IMR-90 (cell line): Measurements from ENCODE around the gene MLXIPL. TPM values are rescaled to one million over a fixed set of nuclear protein-coding genes. Genes with fewer than 3 reads are reported as not detected.

ENCODE experiments used
- ATAC-seq: fragments of 200-7000 bp; cut with Tn5 transposase; 2 replicates; pipeline ENCODE4 v1.9.1; 2020; ENCODE audit warnings: low read depth, mild to moderate bottlenecking, moderate library complexity
- BruUV-seq: library from RNA; stranded (reverse); fragments of 400-500 nt; replicated peaks from 2 replicates; lab custom pipeline; 2021; lab: Mats Ljungman, UMichigan
- CTCF ChIA-PET: fragments of 300-600 bp; formaldehyde crosslinking; extraction: SDS; loops from one replicate; lab custom pipeline; 2021; ENCODE audit warnings: antibody characterized with exemption; lab: Yijun Ruan, JAX
- POLR2A ChIA-PET: fragments of 300-600 bp; sonication (Branson Sonifier 250); formaldehyde crosslinking; loops from one replicate; lab custom pipeline; 2022; ENCODE audit warnings: antibody characterized with exemption; ENCODE audit not compliant: unreplicated experiment; lab: Charles Lee
- DNase-seq: peaks from one replicate; pipeline ENCODE4 v3.0.0; 2013
- H2AFZ ChIP-seq: replicated peaks from 2 replicates; pipeline ENCODE3; 2013; ENCODE audit warnings: low read length, mild to moderate bottlenecking; ENCODE audit not compliant: poor library complexity
- H2AK5ac ChIP-seq: 2 replicates; pipeline ENCODE4 v1.6.1; 2013; ENCODE audit warnings: low read depth, low read length, inconsistent platforms
- H2AK9ac ChIP-seq: replicated peaks from 2 replicates; pipeline ENCODE3; 2013; ENCODE audit warnings: mild to moderate bottlenecking, low read depth, low read length, moderate library complexity; ENCODE audit not compliant: poor library complexity
- H2BK120ac ChIP-seq: 2 replicates; pipeline ENCODE4 v1.6.1; 2013; ENCODE audit warnings: low read depth, low read length, inconsistent platforms
- H2BK15ac ChIP-seq: 3 replicates; pipeline ENCODE4 v1.6.1; 2013; ENCODE audit warnings: low read depth, low read length, inconsistent platforms
- H2BK20ac ChIP-seq: 2 replicates; pipeline ENCODE4 v1.6.1; 2013; ENCODE audit warnings: low read depth, mild to moderate bottlenecking, inconsistent platforms, low read length, moderate library complexity
- H2BK5ac ChIP-seq: 2 replicates; pipeline ENCODE4 v1.6.1; 2013; ENCODE audit warnings: mild to moderate bottlenecking, low read depth, low read length, inconsistent platforms; ENCODE audit not compliant: poor library complexity, severe bottlenecking
- H3K14ac ChIP-seq: replicated peaks from 2 replicates; pipeline ENCODE4 v1.6.1; 2013; ENCODE audit warnings: low read depth, low read length, inconsistent platforms
- H3K18ac ChIP-seq: 2 replicates; pipeline ENCODE4 v1.6.1; 2013; ENCODE audit warnings: low read depth, low read length, control low read depth
- H3K23ac ChIP-seq: 2 replicates; pipeline ENCODE4 v1.6.1; 2013; ENCODE audit warnings: low read depth, low read length, inconsistent platforms
- H3K27ac ChIP-seq: 2 replicates; pipeline ENCODE4 v1.5.1; 2013; ENCODE audit warnings: mild to moderate bottlenecking, control low read depth, low read length; ENCODE audit not compliant: insufficient read depth
- H3K27me3 ChIP-seq: 2 replicates; pipeline ENCODE4 v1.6.1; 2013; ENCODE audit warnings: low read length; ENCODE audit not compliant: control insufficient read depth, insufficient read depth
- H3K36me3 ChIP-seq: 2 replicates; pipeline ENCODE4 v1.6.1; 2013; ENCODE audit warnings: low read length, mixed read lengths; ENCODE audit not compliant: control insufficient read depth, insufficient read depth
- H3K4ac ChIP-seq: 2 replicates; pipeline ENCODE4 v1.6.1; 2013; ENCODE audit warnings: low read depth, low read length, inconsistent platforms
- H3K4me1 ChIP-seq: 2 replicates; pipeline ENCODE4 v1.6.1; 2013; ENCODE audit warnings: low read length, mixed read lengths; ENCODE audit not compliant: control insufficient read depth, insufficient read depth
- H3K4me2 ChIP-seq: 2 replicates; pipeline ENCODE4 v1.6.1; 2013; ENCODE audit warnings: low read depth, mild to moderate bottlenecking, control low read depth, low read length, moderate library complexity
- H3K4me3 ChIP-seq: 2 replicates; pipeline ENCODE4 v1.5.1; 2013; ENCODE audit warnings: low read depth, mild to moderate bottlenecking, control low read depth, low read length, moderate library complexity; ENCODE audit not compliant: insufficient read depth
- H3K56ac ChIP-seq: 2 replicates; pipeline ENCODE4 v1.6.1; 2013; ENCODE audit warnings: low read length, inconsistent platforms; ENCODE audit not compliant: insufficient read depth; ENCODE audit errors: extremely low read depth
- H3K79me1 ChIP-seq, 2 experiments: 2 replicates each; pipeline ENCODE4 v1.6.1; 2013; ENCODE audit warnings: low read length in 2 of 2, inconsistent platforms in 1 of 2, low read depth in 1 of 2
- H3K9ac ChIP-seq: 2 replicates; pipeline ENCODE4 v1.6.1; 2013; ENCODE audit warnings: low read depth, low read length, control low read depth
- H3K9me1 ChIP-seq: 2 replicates; pipeline ENCODE4 v1.6.1; 2013; ENCODE audit warnings: low read length, inconsistent platforms; ENCODE audit not compliant: insufficient read depth
- H3K9me3 ChIP-seq: 2 replicates; pipeline ENCODE4 v1.6.1; 2013; ENCODE audit warnings: low read length; ENCODE audit not compliant: control insufficient read depth, insufficient read depth
- H4K20me1 ChIP-seq: 2 replicates; pipeline ENCODE4 v1.6.1; 2013; ENCODE audit warnings: low read length, inconsistent platforms; ENCODE audit not compliant: insufficient read depth
- H4K5ac ChIP-seq: 2 replicates; pipeline ENCODE4 v1.6.1; 2013; ENCODE audit warnings: mild to moderate bottlenecking, low read depth, low read length, control low read depth
- H4K8ac ChIP-seq, 2 experiments: 2 replicates each; pipeline ENCODE4 v1.6.1; 2013; ENCODE audit warnings: low read depth in 2 of 2, low read length in 2 of 2, control low read depth in 1 of 2, inconsistent platforms in 1 of 2
- H4K91ac ChIP-seq: 2 replicates; pipeline ENCODE4 v1.6.1; 2013; ENCODE audit warnings: low read depth, low read length, inconsistent platforms; ENCODE audit not compliant: insufficient read depth
- BHLHE40 ChIP-seq: fragments of 150-350 bp; IDR thresholded peaks from 2 replicates; pipeline ENCODE4 v1.6.1; 2016; ENCODE audit warnings: mild to moderate bottlenecking, low read depth, low read length
- CEBPB ChIP-seq: IDR thresholded peaks from 2 replicates; pipeline ENCODE4 v1.6.1; 2012; ENCODE audit warnings: low read depth, low read length, improper control_type of control experiment
- FOS ChIP-seq: fragments of 150-350 bp; IDR thresholded peaks from 2 replicates; pipeline ENCODE4 v1.6.1; 2016; ENCODE audit warnings: low read depth, low read length
- MAZ ChIP-seq: IDR thresholded peaks from 2 replicates; pipeline ENCODE4 v1.6.1; 2012; ENCODE audit warnings: low read depth, mild to moderate bottlenecking, low read length, improper control_type of control experiment, moderate library complexity, borderline replicate concordance
- MXI1 ChIP-seq: IDR thresholded peaks from 2 replicates; pipeline ENCODE4 v1.6.1; 2012; ENCODE audit warnings: low read depth, mild to moderate bottlenecking, low read length, moderate library complexity, borderline replicate concordance
- POLR2A ChIP-seq: IDR thresholded peaks from 2 replicates; pipeline ENCODE4 v1.6.1; 2012; ENCODE audit warnings: mild to moderate bottlenecking, low read depth, low read length
- RAD21 ChIP-seq: IDR thresholded peaks from 2 replicates; pipeline ENCODE4 v1.6.1; 2012; ENCODE audit warnings: low read length, improper control_type of control experiment
- RCOR1 ChIP-seq: IDR thresholded peaks from 2 replicates; pipeline ENCODE4 v1.6.1; 2012; ENCODE audit warnings: mild to moderate bottlenecking, low read length, improper control_type of control experiment; ENCODE audit not compliant: insufficient replicate concordance
- WGBS, 2 experiments: methylation state at CpG; one replicate each; pipeline versions ENCODE4 v1.1.5 to v1.1.7; 2013; ENCODE audit warnings: missing lambda C conversion rate in 2 of 2; ENCODE audit not compliant: insufficient read length in 1 of 2; ENCODE audit errors: extremely low coverage in 2 of 2; 5-methylcytosine and 5-hydroxymethylcytosine counted together
- dilution Hi-C: fragments of 300-500 bp; cut with HindIII; formaldehyde crosslinking; loops from one replicate; pipeline ENCODE4 v1.14.3; 2018; ENCODE audit warnings: low sequenced_read_pairs; ENCODE audit not compliant: unreplicated experiment
- in situ Hi-C: fragments of 300-500 bp; cut with MboI; formaldehyde crosslinking; loops from 3 replicates; pipeline ENCODE4 v1.14.3; 2019; ENCODE audit warnings: low sequenced_read_pairs, inconsistent platforms, mixed read lengths
- intact Hi-C: fragments of 100-400 bp; cut with micrococcal nuclease; formaldehyde crosslinking; loops from 2 replicates; pipeline ENCODE4 v1.10.0; 2022
- polyA plus RNA-seq, 3 experiments: library from polyadenylated mRNA; depleted of rRNA; stranded (reverse); fragments of >200 nt; gene quantifications; 2 replicates each; pipeline ENCODE4 v1.2.3, GENCODE V29; 2012; ENCODE audit warnings: low replicate concordance in 1 of 3
- total RNA-seq: library from RNA; depleted of rRNA; stranded (reverse); fragments of >200 nt; gene quantifications from 2 replicates; pipeline ENCODE4 v1.2.3, GENCODE V29; 2012
- TF ChIP-seq, protein P1 (sequence below): conservative IDR thresholded peaks from 2 replicates; pipeline ENCODE4 v1.5.1; 2012; ENCODE audit warnings: mild to moderate bottlenecking, low read depth, low read length, improper control_type of control experiment
- TF ChIP-seq, protein P2 (sequence below): fragments of 150-350 bp; IDR thresholded peaks from 2 replicates; pipeline ENCODE4 v1.6.1; 2017; ENCODE audit warnings: mild to moderate bottlenecking, antibody characterized with exemption, low read length, low read depth
- TF ChIP-seq, protein P3 (sequence below): fragments of 150-350 bp; IDR thresholded peaks from 2 replicates; pipeline ENCODE4 v1.6.1; 2016; ENCODE audit warnings: low read depth, mild to moderate bottlenecking, low read length, moderate library complexity, borderline replicate concordance

MLXIPL gene
- total and polyA plus RNA-seq, 2 of the 4 experiments (the other 2 are of a cell fraction) = not detected

DNA sequence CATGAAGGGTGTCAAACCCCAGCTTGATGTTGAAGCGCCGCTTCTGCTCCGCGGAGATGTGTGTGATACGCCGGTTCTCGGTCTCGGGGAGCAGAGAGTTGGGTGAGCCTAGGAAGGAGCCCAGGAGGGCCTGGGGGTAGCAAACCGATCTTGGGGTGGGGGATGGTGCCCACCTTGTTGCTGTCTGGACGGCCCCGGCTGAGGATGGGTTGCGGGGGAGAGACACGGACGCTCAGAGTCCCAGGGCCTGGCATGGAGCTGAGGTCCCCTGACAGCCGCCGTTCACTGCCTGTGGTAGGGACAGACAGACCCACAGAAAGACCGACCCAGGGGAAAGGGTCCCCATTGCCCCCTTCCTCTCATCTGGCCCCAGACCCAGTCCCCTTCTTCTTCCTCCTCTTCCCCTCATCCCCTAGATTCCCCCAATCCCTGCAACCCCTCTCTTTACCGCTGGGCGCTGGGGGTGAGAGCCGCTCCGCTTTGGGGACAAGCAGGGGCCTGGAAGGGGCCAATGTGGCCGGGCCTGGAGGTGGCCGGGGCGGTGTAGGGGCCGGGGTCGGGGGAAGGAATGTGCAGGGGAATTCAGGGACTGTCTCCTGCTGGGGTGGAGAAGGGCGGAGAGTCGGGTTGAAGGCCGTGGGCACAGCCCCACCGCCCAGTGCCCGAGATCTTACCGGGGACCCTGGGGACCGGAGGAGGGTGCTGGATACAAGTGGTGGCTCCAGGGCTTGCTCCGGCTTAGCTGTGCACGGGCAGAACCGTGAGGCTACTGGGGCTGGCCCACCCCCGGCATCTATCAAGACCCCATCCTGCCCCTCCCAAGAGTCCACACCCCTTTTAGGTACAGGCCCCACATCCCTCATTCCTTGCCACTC, 27.9 kb downstream of the MLXIPL start (continued):
- no peak for TF ChIP-seq FOS

DNA sequence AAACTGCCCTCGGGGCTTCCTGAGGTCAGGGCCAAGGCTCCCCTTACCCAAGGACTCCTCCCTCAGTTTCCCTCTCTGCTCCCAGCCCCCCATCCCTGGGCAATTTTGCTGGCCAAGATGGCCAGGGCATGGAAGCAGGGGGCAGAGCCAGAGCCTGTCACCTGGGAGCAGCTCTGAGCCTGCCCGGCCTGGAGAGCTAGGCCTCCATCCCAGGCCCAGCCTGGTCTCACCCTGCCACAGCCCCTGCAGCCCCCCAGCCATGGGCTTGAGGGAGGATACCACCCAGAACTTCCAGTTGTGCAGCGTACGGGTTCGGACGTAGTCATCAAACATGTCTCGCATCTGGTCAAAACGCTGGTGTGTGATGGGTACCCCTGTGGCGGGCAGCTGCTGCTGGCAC, 29.0 kb downstream of the MLXIPL start:
- Histone ChIP-seq H3K4me1 (no peaks in the 10 kb centered on the region), H4K91ac (no peak overlapping the region), H4K20me1 (no peaks in the 10 kb centered on the region), H3K36me3 (no peaks in the 10 kb centered on the region), H3K79me1 (no peaks in the 10 kb centered on the region), H3K4ac (no peak overlapping the region), H2BK20ac (no peak overlapping the region), H3K4me3 (no peak overlapping the region), H4K5ac (no peak overlapping the region), H4K8ac (no peak overlapping the region), H2BK15ac (no peak overlapping the region), H3K27me3 (peaks cover 34% of the 10 kb centered on the region), H3K27ac (no peak overlapping the region), H3K9ac (no peak overlapping the region), H3K23ac (no peak overlapping the region), H3K9me1 (no peaks in the 10 kb centered on the region), H2AFZ (no peak overlapping the region), H2AK9ac (no peak overlapping the region), H3K4me2 (no peak overlapping the region), H2BK120ac (no peak overlapping the region), H3K14ac (no peak overlapping the region), H2BK5ac (no peak overlapping the region), H3K56ac (no peak overlapping the region), H3K18ac (no peak overlapping the region), H2AK5ac (no peak overlapping the region), H3K9me3 (no peaks in the 10 kb centered on the region)
- BruUV-seq = no TSS peak
- TF ChIP-seq MXI1 = no peak
- no peak for TF ChIP-seq RAD21
- TF ChIP-seq, protein P1, sequence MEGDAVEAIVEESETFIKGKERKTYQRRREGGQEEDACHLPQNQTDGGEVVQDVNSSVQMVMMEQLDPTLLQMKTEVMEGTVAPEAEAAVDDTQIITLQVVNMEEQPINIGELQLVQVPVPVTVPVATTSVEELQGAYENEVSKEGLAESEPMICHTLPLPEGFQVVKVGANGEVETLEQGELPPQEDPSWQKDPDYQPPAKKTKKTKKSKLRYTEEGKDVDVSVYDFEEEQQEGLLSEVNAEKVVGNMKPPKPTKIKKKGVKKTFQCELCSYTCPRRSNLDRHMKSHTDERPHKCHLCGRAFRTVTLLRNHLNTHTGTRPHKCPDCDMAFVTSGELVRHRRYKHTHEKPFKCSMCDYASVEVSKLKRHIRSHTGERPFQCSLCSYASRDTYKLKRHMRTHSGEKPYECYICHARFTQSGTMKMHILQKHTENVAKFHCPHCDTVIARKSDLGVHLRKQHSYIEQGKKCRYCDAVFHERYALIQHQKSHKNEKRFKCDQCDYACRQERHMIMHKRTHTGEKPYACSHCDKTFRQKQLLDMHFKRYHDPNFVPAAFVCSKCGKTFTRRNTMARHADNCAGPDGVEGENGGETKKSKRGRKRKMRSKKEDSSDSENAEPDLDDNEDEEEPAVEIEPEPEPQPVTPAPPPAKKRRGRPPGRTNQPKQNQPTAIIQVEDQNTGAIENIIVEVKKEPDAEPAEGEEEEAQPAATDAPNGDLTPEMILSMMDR = no peak
- TF ChIP-seq RCOR1 = no peak
- no peak for TF ChIP-seq CEBPB
- no peak for TF ChIP-seq MAZ
- no peak for TF ChIP-seq POLR2A
- TF ChIP-seq, protein P2, sequence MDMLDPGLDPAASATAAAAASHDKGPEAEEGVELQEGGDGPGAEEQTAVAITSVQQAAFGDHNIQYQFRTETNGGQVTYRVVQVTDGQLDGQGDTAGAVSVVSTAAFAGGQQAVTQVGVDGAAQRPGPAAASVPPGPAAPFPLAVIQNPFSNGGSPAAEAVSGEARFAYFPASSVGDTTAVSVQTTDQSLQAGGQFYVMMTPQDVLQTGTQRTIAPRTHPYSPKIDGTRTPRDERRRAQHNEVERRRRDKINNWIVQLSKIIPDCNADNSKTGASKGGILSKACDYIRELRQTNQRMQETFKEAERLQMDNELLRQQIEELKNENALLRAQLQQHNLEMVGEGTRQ = no peak
- TF ChIP-seq BHLHE40 = no peak
- TF ChIP-seq, protein P3, sequence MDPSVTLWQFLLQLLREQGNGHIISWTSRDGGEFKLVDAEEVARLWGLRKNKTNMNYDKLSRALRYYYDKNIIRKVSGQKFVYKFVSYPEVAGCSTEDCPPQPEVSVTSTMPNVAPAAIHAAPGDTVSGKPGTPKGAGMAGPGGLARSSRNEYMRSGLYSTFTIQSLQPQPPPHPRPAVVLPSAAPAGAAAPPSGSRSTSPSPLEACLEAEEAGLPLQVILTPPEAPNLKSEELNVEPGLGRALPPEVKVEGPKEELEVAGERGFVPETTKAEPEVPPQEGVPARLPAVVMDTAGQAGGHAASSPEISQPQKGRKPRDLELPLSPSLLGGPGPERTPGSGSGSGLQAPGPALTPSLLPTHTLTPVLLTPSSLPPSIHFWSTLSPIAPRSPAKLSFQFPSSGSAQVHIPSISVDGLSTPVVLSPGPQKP = no peak
- WGBS, 2 experiments = 40% methylated on average over 1 of the region's 9 CpGs; no CpG with 5 or more reads in 1 of the 2 experiments
- ChIA-PET POLR2A (no interaction called here), CTCF (no interaction called here)
- dilution Hi-C loops = no loop called here
- ATAC-seq = no peak
- intact Hi-C loops = no loop called here
- DNase-seq = no peak
- in situ Hi-C loops = no loop called here
